Measurements from ENCODE around the gene ACOT8.

The ACOT8 gene

DNA sequence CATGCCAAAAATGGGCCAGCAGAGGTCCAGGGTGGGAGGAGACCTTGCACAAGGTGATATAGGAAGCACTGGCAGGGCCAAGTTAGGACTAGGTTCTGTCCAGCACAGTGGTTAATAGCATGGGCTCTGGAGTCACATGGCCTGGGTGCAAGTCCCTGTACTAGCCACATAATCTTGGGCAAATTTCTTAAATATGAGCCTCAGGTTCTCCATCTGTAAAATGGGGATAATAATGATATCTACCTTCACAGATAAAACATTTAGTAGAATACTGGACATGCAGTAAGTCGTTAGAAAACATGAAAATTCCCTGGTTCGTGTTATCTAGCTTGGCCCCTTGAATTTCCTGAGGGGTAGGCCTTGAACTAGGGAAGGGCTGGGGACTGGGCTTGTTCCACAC, 40.1 kb upstream of the ACOT8 start:
- H3K9me3 ChIP-seq, result no peaks in the 10 kb centered on the region
- H3K27ac ChIP-seq, result no peak overlapping the region
- H3K36me3 ChIP-seq, result peaks cover 74% of the 10 kb centered on the region
- no peak for TF ChIP-seq Cebpa-rat (IDR thresholded peaks at IDR 0.05)
- no peak overlapping the region for H3K4me3 ChIP-seq
- H3K4me1 ChIP-seq, result peaks cover 20% of the 10 kb centered on the region
- H3K9ac ChIP-seq, result no peak overlapping the region
- no peaks in the 10 kb centered on the region for H3K27me3 ChIP-seq
- no peak overlapping the region for H3K4me2 ChIP-seq
- H4K20me1 ChIP-seq, result 0 out of 2 replicates have a peak, but pooled peaks cover 4% of the 10 kb centered on the region

DNA sequence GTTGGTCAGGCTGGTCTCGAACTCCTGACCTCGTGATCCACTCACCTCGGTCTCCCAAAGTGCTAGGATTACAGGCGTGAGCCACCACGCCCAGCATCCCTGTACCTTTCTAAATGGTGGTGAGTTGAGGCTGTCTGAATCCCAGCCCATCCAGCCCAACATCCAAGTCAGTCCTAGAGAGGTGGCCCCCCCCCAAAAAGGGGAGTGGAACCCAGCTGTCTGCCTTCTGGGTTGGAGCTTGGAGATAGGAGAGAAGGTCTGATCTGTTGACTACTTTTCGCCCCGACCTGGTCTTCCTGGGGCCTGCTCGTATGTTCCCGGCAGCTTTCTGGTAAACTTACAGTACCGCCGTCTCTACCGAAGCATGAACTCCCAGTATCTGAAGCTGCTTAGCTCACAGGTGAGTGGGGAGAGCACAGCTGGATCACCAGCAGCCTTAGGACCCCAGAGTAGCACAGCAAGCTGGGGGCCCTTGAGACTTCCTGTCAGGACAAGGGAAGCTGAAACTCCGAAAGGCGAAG, 39.5 kb upstream of the ACOT8 start:
- no peak for TF ChIP-seq Cebpa-rat (IDR thresholded peaks at IDR 0.05)
- Histone ChIP-seq H3K4me2 (no peak overlapping the region), H3K36me3 (peaks cover 74% of the 10 kb centered on the region), H3K9ac (no peak overlapping the region), H3K9me3 (no peaks in the 10 kb centered on the region), H3K27ac (no peak overlapping the region), H4K20me1 (peaks cover 5% of the 10 kb centered on the region; the same call in 1 of the 2 replicates), H3K4me1 (peaks cover 20% of the 10 kb centered on the region), H3K4me3 (no peak overlapping the region), H3K27me3 (no peaks in the 10 kb centered on the region)

DNA sequence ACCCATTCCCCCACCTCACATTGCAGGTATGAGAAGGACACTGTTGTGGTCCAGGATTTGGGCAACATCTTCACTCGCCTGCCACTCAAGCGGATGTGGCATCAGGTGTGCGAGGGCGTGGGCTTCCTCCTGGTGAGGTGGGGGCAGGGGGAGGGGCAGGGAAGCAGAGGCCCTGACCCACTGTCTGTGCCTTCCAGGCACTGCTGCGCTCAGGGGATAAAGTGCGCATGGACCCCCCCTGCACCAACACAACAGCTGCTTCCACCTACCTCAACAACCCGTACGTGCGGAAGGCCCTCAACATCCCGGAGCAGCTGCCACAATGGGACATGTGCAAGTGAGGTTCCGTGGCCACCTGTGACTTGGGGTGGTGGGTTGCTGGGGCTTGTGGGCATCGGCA, 37.6 kb upstream of the ACOT8 start:
- Histone ChIP-seq H3K9ac (no peak overlapping the region), H3K9me3 (no peaks in the 10 kb centered on the region), H3K27me3 (no peaks in the 10 kb centered on the region), H4K20me1 (peaks cover 7% of the 10 kb centered on the region; the same call in 1 of the 2 replicates), H3K36me3 (peaks cover 67% of the 10 kb centered on the region), H3K4me2 (no peak overlapping the region), H3K4me3 (no peak overlapping the region), H3K4me1 (peaks cover 25% of the 10 kb centered on the region), H3K27ac (no peak overlapping the region)
- TF ChIP-seq Cebpa-rat (IDR thresholded peaks at IDR 0.05), result no peak

DNA sequence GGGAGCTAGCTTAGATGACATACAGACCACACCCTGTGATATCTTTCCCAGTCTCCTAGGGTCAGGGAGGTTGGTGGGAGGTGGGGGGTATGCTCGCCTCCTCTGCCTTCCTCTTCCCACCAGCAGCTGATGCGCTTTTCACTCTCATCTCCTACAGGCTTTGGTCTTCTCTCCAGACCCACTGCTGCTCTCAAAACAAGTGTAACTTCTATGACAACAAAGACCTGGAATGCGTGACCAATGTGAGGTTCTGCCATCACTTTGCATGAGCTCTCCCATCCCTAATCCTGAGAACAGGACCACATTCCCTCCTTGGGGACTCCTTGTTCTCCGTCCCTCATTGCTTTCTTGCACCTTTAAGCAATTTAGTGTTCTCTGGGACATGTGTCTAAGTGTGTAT, 36.6 kb upstream of the ACOT8 start:
- no peaks in the 10 kb centered on the region for H3K9me3 ChIP-seq
- peaks cover 8% of the 10 kb centered on the region; the same call in 1 of the 2 replicates for H4K20me1 ChIP-seq
- H3K4me1 ChIP-seq, result peaks cover 35% of the 10 kb centered on the region
- no peak overlapping the region for H3K27ac ChIP-seq
- H3K4me2 ChIP-seq, result no peak overlapping the region
- no peak overlapping the region for H3K9ac ChIP-seq
- no peak overlapping the region for H3K4me3 ChIP-seq
- TF ChIP-seq Cebpa-rat (IDR thresholded peaks at IDR 0.05), result no peak
- no peaks in the 10 kb centered on the region for H3K27me3 ChIP-seq
- H3K36me3 ChIP-seq, result peaks cover 61% of the 10 kb centered on the region

DNA sequence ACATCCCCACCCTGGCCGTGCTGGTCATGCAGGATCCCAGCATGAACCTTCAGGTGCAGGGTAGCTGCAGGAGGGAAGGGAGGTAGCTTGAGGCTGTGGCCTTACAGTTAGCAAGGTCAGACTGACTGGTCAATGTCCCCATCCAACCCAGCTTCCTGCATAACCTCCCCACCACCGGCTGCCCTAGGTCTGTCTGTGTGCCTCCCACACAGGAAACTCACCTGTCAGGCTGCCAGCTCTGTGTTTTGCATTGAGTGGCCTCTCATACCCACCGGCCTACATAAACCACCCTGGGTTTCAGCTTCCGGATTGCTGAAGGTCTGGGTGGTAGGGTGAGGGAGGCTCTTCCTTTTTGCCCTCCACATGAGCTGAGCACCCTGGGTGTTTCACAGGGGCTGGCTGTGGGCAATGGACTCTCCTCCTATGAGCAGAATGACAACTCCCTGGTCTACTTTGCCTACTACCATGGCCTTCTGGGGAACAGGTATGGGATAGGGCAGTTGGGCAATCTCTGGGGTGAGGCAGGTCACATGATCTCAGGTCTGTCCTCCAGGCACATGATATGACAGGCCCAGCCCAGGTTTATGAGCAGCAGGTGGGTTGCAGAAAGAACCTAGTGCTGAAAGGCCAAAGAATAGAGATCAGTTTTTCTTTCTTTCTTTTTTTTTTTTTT, 35.8 kb upstream of the ACOT8 start:
- Histone ChIP-seq H3K9me3 (no peaks in the 10 kb centered on the region), H3K36me3 (peaks cover 58% of the 10 kb centered on the region)

DNA sequence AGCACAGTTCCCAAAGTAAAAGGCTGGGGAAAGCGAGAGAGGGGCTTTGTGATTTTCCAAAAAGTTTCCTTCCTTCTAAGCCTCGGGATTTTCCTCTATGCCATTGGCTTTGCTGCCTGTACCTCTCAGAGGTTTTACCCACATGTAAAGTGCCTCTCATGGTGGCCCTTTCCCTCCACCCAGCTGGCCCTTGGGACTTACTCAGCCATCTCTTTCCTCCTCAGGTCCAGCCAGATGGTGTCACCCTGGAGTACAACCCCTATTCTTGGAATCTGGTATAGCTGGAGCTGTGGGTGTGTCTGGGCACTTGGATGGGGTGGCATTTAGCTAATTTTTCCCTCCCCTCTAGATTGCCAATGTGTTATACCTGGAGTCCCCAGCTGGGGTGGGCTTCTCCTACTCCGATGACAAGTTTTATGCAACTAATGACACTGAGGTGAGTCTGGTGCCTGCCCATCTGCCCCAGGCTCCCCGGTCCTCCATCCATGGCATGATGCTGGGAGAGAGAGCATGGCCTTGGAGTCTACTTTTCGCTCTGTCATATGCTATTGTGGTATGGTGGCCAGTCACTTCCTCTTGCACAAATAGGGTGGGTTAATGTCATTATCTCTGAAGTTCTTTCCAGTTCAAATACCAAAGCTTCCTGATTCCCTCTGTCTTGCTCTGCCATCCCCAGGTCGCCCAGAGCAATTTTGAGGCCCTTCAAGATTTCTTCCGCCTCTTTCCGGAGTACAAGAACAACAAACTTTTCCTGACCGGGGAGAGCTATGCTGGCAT, 35.0 kb upstream of the ACOT8 start:
- TF ChIP-seq Cebpa-rat (IDR thresholded peaks at IDR 0.05), result no peak
- Histone ChIP-seq H3K27ac (peak overlapping the region; percentile 89; the same call in 1 of the 2 replicates), H3K27me3 (no peaks in the 10 kb centered on the region), H3K4me3 (peak overlapping the region; percentile 85), H4K20me1 (peaks cover 12% of the 10 kb centered on the region; the same call in 1 of the 2 replicates), H3K4me2 (peak overlapping the region; percentile 100), H3K36me3 (peaks cover 56% of the 10 kb centered on the region), H3K4me1 (peaks cover 41% of the 10 kb centered on the region), H3K9me3 (no peaks in the 10 kb centered on the region), H3K9ac (peak overlapping the region; percentile 85)

More for the DNA sequence above, 35.8 kb upstream of the ACOT8 start:
- H4K20me1 ChIP-seq, result peaks cover 12% of the 10 kb centered on the region; the same call in 1 of the 2 replicates
- no peak overlapping the region for H3K4me3 ChIP-seq
- H3K4me1 ChIP-seq, result peaks cover 41% of the 10 kb centered on the region
- H3K9ac ChIP-seq, result no peak overlapping the region
- no peak for TF ChIP-seq Cebpa-rat (IDR thresholded peaks at IDR 0.05)
- H3K27me3 ChIP-seq, result no peaks in the 10 kb centered on the region
- H3K27ac ChIP-seq, result no peak overlapping the region
- no peak overlapping the region for H3K4me2 ChIP-seq

DNA sequence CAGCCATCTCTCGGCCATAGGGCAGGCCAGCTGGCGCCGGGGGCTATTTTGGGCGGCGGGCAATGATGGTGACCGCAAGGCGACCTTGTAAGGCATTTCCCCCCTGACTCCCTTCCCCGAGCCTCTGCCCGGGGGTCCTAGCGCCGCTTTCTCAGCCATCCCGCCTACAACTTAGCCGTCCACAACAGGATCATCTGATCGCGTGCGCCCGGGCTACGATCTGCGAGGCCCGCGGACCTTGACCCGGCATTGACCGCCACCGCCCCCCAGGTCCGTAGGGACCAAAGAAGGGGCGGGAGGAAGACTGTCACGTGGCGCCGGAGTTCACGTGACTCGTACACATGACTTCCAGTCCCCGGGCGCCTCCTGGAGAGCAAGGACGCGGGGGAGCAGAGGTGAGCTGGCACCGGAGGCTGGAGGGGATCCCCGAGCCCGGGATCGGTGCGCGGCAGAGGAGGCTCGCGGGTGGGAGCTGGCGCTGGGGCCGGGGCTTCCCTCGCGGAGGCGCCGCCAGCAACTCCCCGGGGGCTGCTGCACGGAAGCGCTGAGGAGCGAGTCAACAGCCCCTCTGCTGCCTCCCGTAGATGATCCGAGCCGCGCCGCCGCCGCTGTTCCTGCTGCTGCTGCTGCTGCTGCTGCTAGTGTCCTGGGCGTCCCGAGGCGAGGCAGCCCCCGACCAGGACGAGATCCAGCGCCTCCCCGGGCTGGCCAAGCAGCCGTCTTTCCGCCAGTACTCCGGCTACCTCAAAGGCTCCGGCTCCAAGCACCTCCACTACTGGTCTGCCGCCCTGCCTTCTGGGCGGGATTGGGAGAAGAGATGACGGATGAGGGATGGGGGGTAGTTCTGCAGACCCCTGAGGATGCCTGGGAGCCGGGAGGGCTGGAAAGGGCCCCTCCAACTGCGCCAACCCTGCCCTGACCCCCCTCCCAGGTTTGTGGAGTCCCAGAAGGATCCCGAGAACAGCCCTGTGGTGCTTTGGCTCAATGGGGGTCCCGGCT, 34.1 kb upstream of the ACOT8 start, which contains the start of the genes CTSA and NEURL2:
CTSA (plus strand) TSS at position 351 of the 999 bp plus-strand sequence; CDS start at position 585, 234 bp downstream.
NEURL2 (minus strand) TSS at position 224 of the 999 bp plus-strand sequence; CDS start at position 7, 217 bp downstream.
- peaks cover 41% of the 10 kb centered on the region for H3K4me1 ChIP-seq
- H3K27ac ChIP-seq, result peak within 1 kb of the TSS; percentile 89
- H3K36me3 ChIP-seq, result peaks cover 57% of the 10 kb centered on the region
- no peaks in the 10 kb centered on the region for H3K27me3 ChIP-seq
- no peaks in the 10 kb centered on the region for H3K9me3 ChIP-seq
- peaks cover 17% of the 10 kb centered on the region for H4K20me1 ChIP-seq
- H3K4me3 ChIP-seq, result peak within 1 kb of the TSS; percentile 85
- TF ChIP-seq Cebpa-rat (IDR thresholded peaks at IDR 0.05), result no peak
- peak within 1 kb of the TSS; percentile 85 for H3K9ac ChIP-seq
- peak within 1 kb of the TSS; percentile 100 for H3K4me2 ChIP-seq

DNA sequence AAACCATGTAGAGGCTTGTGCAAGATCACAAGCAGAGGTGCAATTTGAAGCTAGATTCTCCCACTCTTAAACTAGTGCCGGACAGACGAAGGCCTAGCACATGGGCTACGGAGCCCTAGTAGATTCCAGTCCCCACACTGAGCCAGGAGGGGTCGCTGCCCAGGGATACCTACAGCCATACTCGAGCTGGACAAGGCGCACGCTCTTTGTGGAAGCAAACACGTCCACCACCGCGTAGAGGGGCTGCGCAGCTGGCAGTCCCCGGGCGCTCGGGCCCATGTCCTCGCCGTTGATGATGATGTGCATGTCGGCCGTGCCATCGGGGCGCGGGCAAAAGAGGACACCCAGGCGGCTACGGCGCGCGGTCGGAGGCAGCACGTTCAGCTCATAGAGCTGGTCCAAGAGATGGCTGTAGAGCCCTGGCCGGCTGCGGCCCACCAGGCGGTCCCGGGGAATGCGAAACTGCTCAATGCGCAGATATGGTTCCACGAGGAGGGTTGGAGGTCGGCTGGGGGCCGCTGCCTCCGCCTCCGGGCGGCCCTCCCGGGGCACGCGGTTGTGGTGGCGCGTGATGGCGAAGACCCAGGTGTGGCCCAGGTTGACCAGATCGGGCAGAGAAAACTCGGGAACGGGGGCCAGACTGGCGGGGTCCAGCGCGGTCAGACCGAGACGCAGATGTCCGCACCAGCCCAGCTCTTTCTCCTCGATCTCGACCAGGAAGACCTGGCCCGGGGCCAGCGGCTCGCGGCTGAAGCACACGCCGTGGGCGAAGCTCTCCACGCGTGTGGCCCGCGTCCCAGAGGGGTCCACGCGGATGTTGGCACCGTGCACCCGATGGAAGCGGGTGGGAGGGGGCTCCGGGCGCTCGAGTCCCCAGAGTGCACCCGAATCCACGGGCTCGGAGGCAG, 33.1 kb upstream of the ACOT8 start:
- Histone ChIP-seq H3K4me1 (peaks cover 41% of the 10 kb centered on the region), H3K4me2 (peak overlapping the region; percentile 100), H3K9ac (peak overlapping the region; percentile 85), H3K9me3 (no peaks in the 10 kb centered on the region), H4K20me1 (peaks cover 20% of the 10 kb centered on the region), H3K27ac (peak overlapping the region; percentile 89), H3K4me3 (peak overlapping the region; percentile 85), H3K36me3 (peaks cover 57% of the 10 kb centered on the region), H3K27me3 (no peaks in the 10 kb centered on the region)
- TF ChIP-seq Cebpa-rat (IDR thresholded peaks at IDR 0.05), result no peak

Data from BLaER1 (cell line).